ENCODE results near the gene CDCA7L. TPM values are rescaled to one million over a fixed set of nuclear protein-coding genes. Genes with fewer than 3 reads are reported as not detected.

Gene CDCA7L
- total RNA-seq, 1 donor from 2014 or later: 15.2 TPM

DNA sequence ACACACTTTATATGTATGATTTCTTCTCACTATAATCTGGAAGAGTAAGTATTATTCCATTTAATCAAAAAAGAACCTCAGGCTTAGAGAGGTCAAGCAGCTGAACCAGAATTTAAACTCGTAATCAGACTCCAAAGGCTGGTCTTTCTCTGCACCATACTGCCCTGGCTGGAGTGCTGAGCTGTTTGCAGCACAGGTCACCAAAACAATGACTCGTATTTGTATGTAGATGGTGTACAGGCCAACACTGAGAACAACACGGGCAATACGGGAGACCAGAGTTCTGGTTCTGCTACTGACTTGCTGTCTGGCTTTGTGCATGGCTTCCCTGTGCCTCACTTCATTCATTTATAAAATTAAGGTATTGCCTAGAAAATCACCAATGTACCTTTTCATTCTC lies 57.9 kb downstream of the CDCA7L start:
- Mint-ChIP-seq H3K9me3 (ENCODE audit: unreplicated experiment) (no peaks in the 10 kb centered on the region), H3K27ac (ENCODE audit: unreplicated experiment) (no peak overlapping the region), H3K36me3 (ENCODE audit: low read depth, unreplicated experiment) (no peaks in the 10 kb centered on the region), H3K4me1 (ENCODE audit: low read depth, unreplicated experiment) (no peaks in the 10 kb centered on the region), H3K27me3 (ENCODE audit: low read depth, unreplicated experiment) (no peaks in the 10 kb centered on the region), H3K4me3 (ENCODE audit: unreplicated experiment) (no peak overlapping the region)
- no peak overlapping the region for H3K4me3 ChIP-seq (ENCODE audit: insufficient read depth, low read depth, low read length)
- no peak overlapping the region for H3K9ac ChIP-seq (ENCODE audit: low read length)
- H2AFZ ChIP-seq (ENCODE audit: low read depth, low read length): no peak overlapping the region
- no peaks in the 10 kb centered on the region for H4K20me1 ChIP-seq (ENCODE audit: insufficient read depth, low read length)
- H3K9me3 ChIP-seq (ENCODE audit: insufficient read depth, low read depth, low read length): no peaks in the 10 kb centered on the region
- no peaks in the 10 kb centered on the region for H3K79me2 ChIP-seq (ENCODE audit: insufficient read depth, low read length)
- no peak overlapping the region for H3K4me2 ChIP-seq (ENCODE audit: low read length)
- H3K36me3 ChIP-seq (ENCODE audit: insufficient read depth, low read length): no peaks in the 10 kb centered on the region
- no peak for DNase-seq (ENCODE audit: low read depth)
- H3K4me1 ChIP-seq (ENCODE audit: insufficient read depth, low read length): no peaks in the 10 kb centered on the region
- no peak for FAIRE-seq
- H3K27me3 ChIP-seq (ENCODE audit: insufficient read depth, low read length): no peaks in the 10 kb centered on the region
- TF ChIP-seq EZH2 (IDR thresholded peaks at IDR 0.05; ENCODE audit: insufficient read depth, low read length): no peak
- TF ChIP-seq, protein P1, sequence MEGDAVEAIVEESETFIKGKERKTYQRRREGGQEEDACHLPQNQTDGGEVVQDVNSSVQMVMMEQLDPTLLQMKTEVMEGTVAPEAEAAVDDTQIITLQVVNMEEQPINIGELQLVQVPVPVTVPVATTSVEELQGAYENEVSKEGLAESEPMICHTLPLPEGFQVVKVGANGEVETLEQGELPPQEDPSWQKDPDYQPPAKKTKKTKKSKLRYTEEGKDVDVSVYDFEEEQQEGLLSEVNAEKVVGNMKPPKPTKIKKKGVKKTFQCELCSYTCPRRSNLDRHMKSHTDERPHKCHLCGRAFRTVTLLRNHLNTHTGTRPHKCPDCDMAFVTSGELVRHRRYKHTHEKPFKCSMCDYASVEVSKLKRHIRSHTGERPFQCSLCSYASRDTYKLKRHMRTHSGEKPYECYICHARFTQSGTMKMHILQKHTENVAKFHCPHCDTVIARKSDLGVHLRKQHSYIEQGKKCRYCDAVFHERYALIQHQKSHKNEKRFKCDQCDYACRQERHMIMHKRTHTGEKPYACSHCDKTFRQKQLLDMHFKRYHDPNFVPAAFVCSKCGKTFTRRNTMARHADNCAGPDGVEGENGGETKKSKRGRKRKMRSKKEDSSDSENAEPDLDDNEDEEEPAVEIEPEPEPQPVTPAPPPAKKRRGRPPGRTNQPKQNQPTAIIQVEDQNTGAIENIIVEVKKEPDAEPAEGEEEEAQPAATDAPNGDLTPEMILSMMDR (IDR thresholded peaks at IDR 0.05; ENCODE audit: insufficient read depth, low read depth, low read length): no peak
- no peak overlapping the region for H3K27ac ChIP-seq (ENCODE audit: low read depth, low read length)

DNA sequence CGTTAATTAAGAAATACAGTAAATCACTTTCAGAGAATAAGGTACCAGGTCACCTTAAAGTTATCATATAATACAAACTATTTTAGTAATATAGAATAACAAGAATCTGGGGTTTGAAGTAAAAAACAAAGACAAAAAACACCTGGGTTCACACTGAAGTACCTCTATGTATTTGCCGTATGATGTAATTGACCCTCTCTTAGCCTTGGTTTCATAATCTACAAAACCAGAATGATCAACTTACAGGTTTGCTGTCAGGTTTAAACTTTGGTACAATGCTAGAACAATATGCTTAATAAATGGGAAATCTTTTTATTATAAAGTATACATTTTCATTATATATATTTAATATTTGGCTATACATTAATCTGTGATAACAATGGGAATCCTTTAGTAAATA lies 58.3 kb downstream of the CDCA7L start:
- H3K36me3 Mint-ChIP-seq (ENCODE audit: low read depth, unreplicated experiment): no peaks in the 10 kb centered on the region
- H3K4me1 ChIP-seq (ENCODE audit: insufficient read depth, low read length): no peaks in the 10 kb centered on the region
- H3K9me3 ChIP-seq (ENCODE audit: insufficient read depth, low read depth, low read length): no peaks in the 10 kb centered on the region
- no peak overlapping the region for H2AFZ ChIP-seq (ENCODE audit: low read depth, low read length)
- DNase-seq (ENCODE audit: low read depth) (no peak), FAIRE-seq (no peak)
- H3K4me3 ChIP-seq (ENCODE audit: insufficient read depth, low read depth, low read length): no peak overlapping the region
- H3K27me3 ChIP-seq (ENCODE audit: insufficient read depth, low read length): no peaks in the 10 kb centered on the region
- TF ChIP-seq EZH2 (IDR thresholded peaks at IDR 0.05; ENCODE audit: insufficient read depth, low read length): no peak
- TF ChIP-seq, protein P1 (IDR thresholded peaks at IDR 0.05; ENCODE audit: insufficient read depth, low read depth, low read length): no peak
- H3K9ac ChIP-seq (ENCODE audit: low read length): no peak overlapping the region
- H3K27ac ChIP-seq (ENCODE audit: low read depth, low read length): no peak overlapping the region
- no peaks in the 10 kb centered on the region for H3K36me3 ChIP-seq (ENCODE audit: insufficient read depth, low read length)
- H3K4me2 ChIP-seq (ENCODE audit: low read length): no peak overlapping the region
- no peak overlapping the region for H3K27ac Mint-ChIP-seq (ENCODE audit: unreplicated experiment)
- no peaks in the 10 kb centered on the region for H3K9me3 Mint-ChIP-seq (ENCODE audit: unreplicated experiment)
- H3K4me1 Mint-ChIP-seq (ENCODE audit: low read depth, unreplicated experiment): no peaks in the 10 kb centered on the region
- no peak overlapping the region for H3K4me3 Mint-ChIP-seq (ENCODE audit: unreplicated experiment)
- H3K27me3 Mint-ChIP-seq (ENCODE audit: low read depth, unreplicated experiment): no peaks in the 10 kb centered on the region
- no peaks in the 10 kb centered on the region for H3K79me2 ChIP-seq (ENCODE audit: insufficient read depth, low read length)
- H4K20me1 ChIP-seq (ENCODE audit: insufficient read depth, low read length): no peaks in the 10 kb centered on the region

DNA sequence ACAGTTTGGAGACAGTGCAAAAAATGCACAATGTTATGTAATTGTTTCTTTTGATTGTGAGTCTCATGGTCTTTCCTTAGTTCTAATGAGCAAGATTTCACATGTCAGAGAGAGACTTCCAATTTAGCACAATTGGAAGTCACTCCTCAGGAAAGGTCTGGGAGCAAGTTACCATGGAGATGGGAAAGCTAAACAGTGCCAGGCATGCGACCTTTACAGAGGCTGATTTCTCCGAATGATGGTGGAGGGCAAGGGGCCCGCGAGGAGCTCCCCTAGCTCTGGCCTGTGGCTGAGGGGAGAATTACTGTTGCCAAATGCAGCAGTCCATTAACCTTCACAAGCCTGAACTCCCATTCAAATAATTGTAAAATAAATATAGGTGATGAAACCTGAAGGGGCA lies 59.3 kb downstream of the CDCA7L start:
- Histone ChIP-seq H3K9me3 (ENCODE audit: insufficient read depth, low read depth, low read length) (no peaks in the 10 kb centered on the region), H3K36me3 (ENCODE audit: insufficient read depth, low read length) (no peaks in the 10 kb centered on the region), H4K20me1 (ENCODE audit: insufficient read depth, low read length) (no peaks in the 10 kb centered on the region), H3K4me3 (ENCODE audit: insufficient read depth, low read depth, low read length) (no peak overlapping the region), H3K27ac (ENCODE audit: low read depth, low read length) (no peak overlapping the region), H2AFZ (ENCODE audit: low read depth, low read length) (no peak overlapping the region), H3K27me3 (ENCODE audit: insufficient read depth, low read length) (no peaks in the 10 kb centered on the region), H3K9ac (ENCODE audit: low read length) (no peak overlapping the region), H3K79me2 (ENCODE audit: insufficient read depth, low read length) (no peaks in the 10 kb centered on the region), H3K4me2 (ENCODE audit: low read length) (no peak overlapping the region), H3K4me1 (ENCODE audit: insufficient read depth, low read length) (no peaks in the 10 kb centered on the region)
- Mint-ChIP-seq H3K9me3 (ENCODE audit: unreplicated experiment) (no peaks in the 10 kb centered on the region), H3K4me3 (ENCODE audit: unreplicated experiment) (no peak overlapping the region), H3K4me1 (ENCODE audit: low read depth, unreplicated experiment) (no peaks in the 10 kb centered on the region), H3K36me3 (ENCODE audit: low read depth, unreplicated experiment) (no peaks in the 10 kb centered on the region), H3K27me3 (ENCODE audit: low read depth, unreplicated experiment) (no peaks in the 10 kb centered on the region), H3K27ac (ENCODE audit: unreplicated experiment) (no peak overlapping the region)
- DNase-seq (ENCODE audit: low read depth) (no peak), FAIRE-seq (no peak)
- TF ChIP-seq, protein P1 (IDR thresholded peaks at IDR 0.05; ENCODE audit: insufficient read depth, low read depth, low read length): no peak
- TF ChIP-seq EZH2 (IDR thresholded peaks at IDR 0.05; ENCODE audit: insufficient read depth, low read length): no peak

Data from astrocyte (in vitro differentiated cells and primary cell).